Fibroblast of mammary gland (primary cell): ENCODE measurements around the gene PVR.

Experiments
- DNase-seq: peaks from one replicate; pipeline ENCODE4 v3.0.0-alpha.2; 2010; ENCODE audit warnings: low read depth
- H3K4me3 ChIP-seq: 2 replicates; pipeline ENCODE4 v1.5.1; 2011; ENCODE audit warnings: low read depth, mild to moderate bottlenecking, low read length, moderate library complexity; ENCODE audit not compliant: control insufficient read depth
- TF ChIP-seq, protein P1 (sequence below): conservative IDR thresholded peaks from 2 replicates; pipeline ENCODE4 v1.5.1; 2011; ENCODE audit warnings: low read depth, low read length, inconsistent platforms; ENCODE audit not compliant: control insufficient read depth, insufficient read depth

The PVR gene

DNA sequence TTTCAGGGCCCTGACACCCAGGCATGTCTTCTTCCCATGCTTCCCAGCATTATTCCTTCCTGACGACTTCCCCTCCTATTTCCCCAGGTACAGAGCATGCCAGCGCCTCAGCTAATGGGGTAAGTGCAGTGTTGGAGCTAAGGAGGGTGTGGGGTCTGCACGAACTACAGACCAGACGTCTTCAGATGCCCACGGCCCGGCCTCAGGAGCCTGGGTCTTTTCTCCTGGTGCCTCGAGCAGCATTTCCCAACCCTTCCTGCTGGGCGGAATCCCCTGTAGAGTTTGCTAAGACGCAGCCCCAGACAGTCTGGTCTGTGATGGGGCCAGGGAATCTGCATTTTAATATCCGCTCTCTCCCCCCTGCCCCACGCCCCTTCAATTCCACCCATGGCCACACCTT is 17.5 kb downstream of the PVR start:
- no peak overlapping the region for H3K4me3 ChIP-seq
- TF ChIP-seq, protein P1, sequence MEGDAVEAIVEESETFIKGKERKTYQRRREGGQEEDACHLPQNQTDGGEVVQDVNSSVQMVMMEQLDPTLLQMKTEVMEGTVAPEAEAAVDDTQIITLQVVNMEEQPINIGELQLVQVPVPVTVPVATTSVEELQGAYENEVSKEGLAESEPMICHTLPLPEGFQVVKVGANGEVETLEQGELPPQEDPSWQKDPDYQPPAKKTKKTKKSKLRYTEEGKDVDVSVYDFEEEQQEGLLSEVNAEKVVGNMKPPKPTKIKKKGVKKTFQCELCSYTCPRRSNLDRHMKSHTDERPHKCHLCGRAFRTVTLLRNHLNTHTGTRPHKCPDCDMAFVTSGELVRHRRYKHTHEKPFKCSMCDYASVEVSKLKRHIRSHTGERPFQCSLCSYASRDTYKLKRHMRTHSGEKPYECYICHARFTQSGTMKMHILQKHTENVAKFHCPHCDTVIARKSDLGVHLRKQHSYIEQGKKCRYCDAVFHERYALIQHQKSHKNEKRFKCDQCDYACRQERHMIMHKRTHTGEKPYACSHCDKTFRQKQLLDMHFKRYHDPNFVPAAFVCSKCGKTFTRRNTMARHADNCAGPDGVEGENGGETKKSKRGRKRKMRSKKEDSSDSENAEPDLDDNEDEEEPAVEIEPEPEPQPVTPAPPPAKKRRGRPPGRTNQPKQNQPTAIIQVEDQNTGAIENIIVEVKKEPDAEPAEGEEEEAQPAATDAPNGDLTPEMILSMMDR, result no peak
- DNase-seq, result no peak

DNA sequence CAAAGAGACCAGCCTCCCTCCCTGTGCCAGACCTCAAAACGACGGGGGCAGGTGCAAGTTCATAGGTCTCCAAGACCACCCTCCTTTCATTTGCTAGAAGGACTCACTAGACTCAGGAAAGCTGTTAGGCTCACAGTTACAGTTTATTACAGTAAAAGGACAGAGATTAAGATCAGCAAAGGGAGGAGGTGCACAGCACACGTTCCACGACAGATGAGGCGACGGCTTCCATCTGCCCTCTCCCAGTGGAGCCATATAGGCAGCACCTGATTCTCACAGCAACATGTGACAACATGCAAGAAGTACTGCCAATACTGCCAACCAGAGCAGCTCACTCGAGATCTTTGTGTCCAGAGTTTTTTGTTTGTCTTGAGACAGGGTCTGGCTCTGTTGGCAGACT is 18.2 kb downstream of the PVR start:
- TF ChIP-seq, protein P1, result no peak
- no peak for DNase-seq
- H3K4me3 ChIP-seq, result no peak overlapping the region

DNA sequence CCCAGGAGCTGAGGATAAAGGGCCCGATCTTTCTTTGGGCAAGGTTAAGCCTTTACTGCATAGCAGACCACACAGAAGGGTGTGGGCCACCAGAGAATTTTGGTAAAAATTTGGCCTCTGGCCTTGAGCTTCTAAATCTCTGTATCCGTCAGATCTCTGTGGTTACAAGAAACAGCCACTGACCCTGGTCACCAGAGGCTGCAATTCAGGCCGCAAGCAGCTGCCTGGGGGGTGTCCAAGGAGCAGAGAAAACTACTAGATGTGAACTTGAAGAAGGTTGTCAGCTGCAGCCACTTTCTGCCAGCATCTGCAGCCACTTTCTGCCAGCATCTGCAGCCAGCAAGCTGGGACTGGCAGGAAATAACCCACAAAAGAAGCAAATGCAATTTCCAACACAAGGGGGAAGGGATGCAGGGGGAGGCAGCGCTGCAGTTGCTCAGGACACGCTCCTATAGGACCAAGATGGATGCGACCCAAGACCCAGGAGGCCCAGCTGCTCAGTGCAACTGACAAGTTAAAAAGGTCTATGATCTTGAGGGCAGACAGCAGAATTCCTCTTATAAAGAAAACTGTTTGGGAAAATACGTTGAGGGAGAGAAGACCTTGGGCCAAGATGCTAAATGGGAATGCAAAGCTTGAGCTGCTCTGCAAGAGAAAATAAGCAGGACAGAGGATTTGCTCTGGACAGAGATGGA is 19.1 kb downstream of the PVR start:
- DNase-seq, result peak; percentile 27
- no peak overlapping the region for H3K4me3 ChIP-seq
- TF ChIP-seq, protein P1, result no peak

DNA sequence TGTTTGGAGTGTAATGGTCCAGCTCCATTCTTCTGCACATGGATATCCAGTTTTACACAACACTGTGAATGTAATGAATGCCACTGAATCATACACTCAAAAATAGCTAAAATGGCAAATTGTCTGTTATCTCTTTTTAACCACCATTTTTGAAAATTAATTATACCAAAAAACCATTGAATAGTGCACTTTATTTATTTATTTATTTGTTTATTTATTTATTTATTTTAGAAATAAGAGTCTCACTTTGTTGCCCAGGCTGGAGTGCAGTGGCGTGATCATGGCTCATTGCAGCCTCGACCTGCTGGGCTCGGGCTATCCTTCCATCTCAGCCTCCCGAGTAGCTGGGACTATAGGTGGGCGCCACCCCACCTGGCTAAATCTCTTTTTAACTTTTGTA is 20.3 kb downstream of the PVR start:
- no peak overlapping the region for H3K4me3 ChIP-seq
- TF ChIP-seq, protein P1, result no peak
- no peak for DNase-seq

DNA sequence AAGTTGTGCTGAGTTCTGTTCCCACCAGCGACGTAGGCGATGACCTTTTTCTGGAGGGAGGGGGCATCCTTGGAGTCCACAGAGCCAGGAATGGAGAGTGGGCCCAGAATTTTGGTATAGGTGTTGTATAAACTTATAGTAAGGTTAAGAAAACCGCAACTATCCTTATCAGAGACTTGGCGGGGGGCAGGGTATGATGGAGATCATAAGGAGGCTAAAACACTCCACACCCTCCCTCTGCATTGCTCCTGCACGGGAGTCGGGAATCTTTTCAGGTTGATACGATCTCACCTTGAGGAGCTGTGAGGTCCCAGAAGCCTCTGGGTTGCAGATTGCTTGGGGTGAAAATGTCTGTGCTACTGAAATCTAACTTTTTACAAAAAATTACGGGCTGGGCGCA is 21.3 kb downstream of the PVR start:
- H3K4me3 ChIP-seq, result no peak overlapping the region
- TF ChIP-seq, protein P1, result no peak
- no peak for DNase-seq

DNA sequence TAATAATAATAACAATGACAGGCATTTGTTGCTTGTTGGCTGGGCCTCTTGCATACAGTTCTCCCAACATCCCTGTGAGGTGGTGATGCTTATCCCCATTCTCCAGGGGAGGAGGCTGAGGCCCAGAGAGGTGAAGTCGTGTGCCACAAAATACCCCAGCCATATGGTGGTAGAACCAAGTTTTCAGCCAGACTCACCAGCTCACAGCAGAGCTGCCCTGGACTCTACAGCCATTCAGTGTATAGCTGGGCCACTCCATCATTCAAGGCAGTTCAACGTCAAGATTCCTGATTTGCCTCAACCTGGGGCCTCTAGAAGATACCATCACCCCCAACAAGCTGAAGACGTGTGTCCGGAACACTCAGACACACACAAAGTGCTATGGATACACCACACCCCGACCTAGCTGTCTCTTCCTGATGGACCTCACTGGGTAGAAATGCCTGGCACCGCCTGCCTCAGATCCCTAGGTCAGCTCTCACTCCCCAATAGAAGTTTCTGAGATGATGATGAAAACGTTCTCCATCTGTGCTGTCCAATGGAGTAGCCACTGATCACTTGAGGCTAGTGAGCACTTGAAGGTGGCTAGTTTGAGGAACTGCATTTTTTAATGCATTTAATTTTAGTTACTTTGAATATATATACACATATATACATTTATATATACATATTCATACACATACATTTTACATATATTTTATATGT is 23.3 kb downstream of the PVR start:
- H3K4me3 ChIP-seq, result no peak overlapping the region
- TF ChIP-seq, protein P1, result no peak
- DNase-seq, result no peak
